ENCODE measurements around the gene DGCR8.

DGCR8 gene

DNA sequence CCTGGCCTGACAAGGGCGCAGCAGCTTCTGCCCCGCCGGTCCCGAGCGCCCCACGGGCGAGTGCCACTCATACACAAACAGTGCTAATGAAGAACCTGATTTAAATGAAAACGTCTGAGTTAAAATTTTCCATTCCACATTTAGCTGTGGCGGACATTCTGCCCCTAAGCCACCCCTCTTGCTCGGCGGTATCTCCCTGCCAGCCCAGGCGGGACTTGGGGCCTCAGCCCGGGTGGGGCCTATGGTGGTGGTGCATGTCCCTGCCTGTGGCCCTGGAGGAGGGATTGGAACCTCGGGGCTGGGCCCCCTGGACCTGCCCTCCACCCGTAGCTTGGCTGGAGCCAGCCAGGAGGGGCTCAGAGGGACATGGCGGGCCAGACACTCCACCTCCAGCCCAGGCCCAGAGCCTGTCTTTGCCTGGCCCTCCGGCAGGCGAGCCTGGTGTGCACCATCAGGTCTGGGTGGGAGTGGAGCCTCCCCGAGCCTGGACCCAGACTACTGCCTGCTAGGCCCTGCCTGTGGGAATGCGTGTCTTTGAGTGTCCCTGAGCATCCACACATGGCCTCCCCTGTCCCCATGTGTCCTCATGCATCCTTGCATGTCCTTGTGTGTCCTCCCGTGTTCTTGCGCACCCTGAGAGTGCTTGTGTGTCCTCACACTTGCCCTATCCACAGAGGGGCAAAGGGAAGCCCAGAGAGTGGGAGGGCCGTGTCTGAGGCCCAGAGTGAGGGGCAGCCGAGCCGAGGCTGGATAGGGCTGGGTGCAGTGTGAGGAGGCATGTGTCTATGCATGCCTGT lies 56.0 kb downstream of the DGCR8 start:
- Histone ChIP-seq H3K4me3 (ENCODE audit: low read length) (no peak overlapping the region), H3F3A (ENCODE audit: control insufficient read depth, insufficient read depth) (no peaks in the 10 kb centered on the region), H3K27me3 (ENCODE audit: control insufficient read depth, low read length) (peaks cover 13% of the 10 kb centered on the region), H3K4me2 (ENCODE audit: low read length) (no peak overlapping the region), H3K27ac (ENCODE audit: low read depth, low read length) (no peak overlapping the region), H3K9me2 (replicated peaks; ENCODE audit: control insufficient read depth, low read length) (no peaks in the 10 kb centered on the region), H3K9me3 (ENCODE audit: control insufficient read depth, insufficient read depth, low read length) (no peaks in the 10 kb centered on the region), H3K36me3 (ENCODE audit: control insufficient read depth, low read length) (no peaks in the 10 kb centered on the region), H3K79me2 (ENCODE audit: control insufficient read depth, low read length) (no peaks in the 10 kb centered on the region), H4K20me1 (ENCODE audit: control insufficient read depth, insufficient read depth, low read depth, low read length) (0 out of 2 replicates have a peak, but pooled peaks cover 2% of the 10 kb centered on the region), H3K4me1 (ENCODE audit: control insufficient read depth, low read length) (peaks cover 8% of the 10 kb centered on the region)
- no peak for TF ChIP-seq EZH2phosphoT487 (IDR thresholded peaks at IDR 0.05; ENCODE audit: borderline replicate concordance, low read length)
- TF ChIP-seq, protein P1, sequence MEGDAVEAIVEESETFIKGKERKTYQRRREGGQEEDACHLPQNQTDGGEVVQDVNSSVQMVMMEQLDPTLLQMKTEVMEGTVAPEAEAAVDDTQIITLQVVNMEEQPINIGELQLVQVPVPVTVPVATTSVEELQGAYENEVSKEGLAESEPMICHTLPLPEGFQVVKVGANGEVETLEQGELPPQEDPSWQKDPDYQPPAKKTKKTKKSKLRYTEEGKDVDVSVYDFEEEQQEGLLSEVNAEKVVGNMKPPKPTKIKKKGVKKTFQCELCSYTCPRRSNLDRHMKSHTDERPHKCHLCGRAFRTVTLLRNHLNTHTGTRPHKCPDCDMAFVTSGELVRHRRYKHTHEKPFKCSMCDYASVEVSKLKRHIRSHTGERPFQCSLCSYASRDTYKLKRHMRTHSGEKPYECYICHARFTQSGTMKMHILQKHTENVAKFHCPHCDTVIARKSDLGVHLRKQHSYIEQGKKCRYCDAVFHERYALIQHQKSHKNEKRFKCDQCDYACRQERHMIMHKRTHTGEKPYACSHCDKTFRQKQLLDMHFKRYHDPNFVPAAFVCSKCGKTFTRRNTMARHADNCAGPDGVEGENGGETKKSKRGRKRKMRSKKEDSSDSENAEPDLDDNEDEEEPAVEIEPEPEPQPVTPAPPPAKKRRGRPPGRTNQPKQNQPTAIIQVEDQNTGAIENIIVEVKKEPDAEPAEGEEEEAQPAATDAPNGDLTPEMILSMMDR (IDR thresholded peaks at IDR 0.05; ENCODE audit: low read depth, low read length, poor library complexity, severe bottlenecking): no peak

DNA sequence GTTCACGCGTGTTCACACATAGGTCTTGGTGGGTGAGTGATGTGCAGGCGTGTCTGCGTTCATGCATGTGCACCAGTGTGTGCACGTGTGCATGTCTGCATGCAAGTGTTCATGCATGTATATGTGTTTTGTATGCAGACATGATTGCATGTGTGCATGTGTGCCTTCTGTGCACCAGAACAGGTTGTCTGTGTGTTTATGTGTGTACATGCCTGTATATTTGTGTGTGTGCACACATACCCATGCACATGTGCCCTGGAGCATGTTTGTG lies 56.5 kb downstream of the DGCR8 start:
- H3K27ac ChIP-seq (ENCODE audit: low read depth, low read length): no peak overlapping the region

DNA sequence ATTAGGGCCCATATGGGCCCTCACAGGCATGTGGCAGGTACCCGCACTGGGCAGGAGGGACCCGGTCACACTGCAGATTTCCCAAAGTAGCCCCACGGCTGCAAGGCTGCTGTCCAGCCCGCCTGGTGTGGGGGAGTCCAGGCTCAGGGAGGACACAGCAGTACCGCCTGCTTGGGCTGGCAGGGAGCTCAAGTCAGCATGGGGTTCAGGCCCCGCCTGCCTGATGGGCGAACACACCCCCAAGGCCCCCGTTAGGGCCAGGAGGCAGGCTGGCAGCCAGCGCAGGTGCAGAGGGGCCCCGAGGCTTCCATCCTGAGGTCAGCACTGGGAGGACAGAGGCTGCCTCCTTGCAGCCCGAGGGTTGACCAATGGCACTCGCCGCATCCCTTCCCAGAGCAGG lies 57.1 kb downstream of the DGCR8 start:
- H4K20me1 ChIP-seq (ENCODE audit: control insufficient read depth, insufficient read depth, low read depth, low read length): 0 out of 2 replicates have a peak, but pooled peaks cover 2% of the 10 kb centered on the region
- no peak overlapping the region for H3K4me2 ChIP-seq (ENCODE audit: low read length)
- no peaks in the 10 kb centered on the region for H3K79me2 ChIP-seq (ENCODE audit: control insufficient read depth, low read length)
- no peaks in the 10 kb centered on the region for H3F3A ChIP-seq (ENCODE audit: control insufficient read depth, insufficient read depth)
- peaks cover 6% of the 10 kb centered on the region for H3K4me1 ChIP-seq (ENCODE audit: control insufficient read depth, low read length)
- no peaks in the 10 kb centered on the region for H3K9me3 ChIP-seq (ENCODE audit: control insufficient read depth, insufficient read depth, low read length)
- peaks cover 7% of the 10 kb centered on the region for H3K27me3 ChIP-seq (ENCODE audit: control insufficient read depth, low read length)
- no peak overlapping the region for H3K27ac ChIP-seq (ENCODE audit: low read depth, low read length)
- no peaks in the 10 kb centered on the region for H3K9me2 ChIP-seq (replicated peaks; ENCODE audit: control insufficient read depth, low read length)
- no peak for TF ChIP-seq EZH2phosphoT487 (IDR thresholded peaks at IDR 0.05; ENCODE audit: borderline replicate concordance, low read length)
- TF ChIP-seq, protein P1 (IDR thresholded peaks at IDR 0.05; ENCODE audit: low read depth, low read length, poor library complexity, severe bottlenecking): no peak
- no peaks in the 10 kb centered on the region for H3K36me3 ChIP-seq (ENCODE audit: control insufficient read depth, low read length)
- H3K4me3 ChIP-seq (ENCODE audit: low read length): no peak overlapping the region

More for the DNA sequence above, 56.5 kb downstream of the DGCR8 start:
- H3K36me3 ChIP-seq (ENCODE audit: control insufficient read depth, low read length): no peaks in the 10 kb centered on the region
- peaks cover 6% of the 10 kb centered on the region for H3K4me1 ChIP-seq (ENCODE audit: control insufficient read depth, low read length)
- H3K9me2 ChIP-seq (replicated peaks; ENCODE audit: control insufficient read depth, low read length): no peaks in the 10 kb centered on the region
- no peak overlapping the region for H3K4me2 ChIP-seq (ENCODE audit: low read length)
- peaks cover 9% of the 10 kb centered on the region for H3K27me3 ChIP-seq (ENCODE audit: control insufficient read depth, low read length)
- TF ChIP-seq, protein P1 (IDR thresholded peaks at IDR 0.05; ENCODE audit: low read depth, low read length, poor library complexity, severe bottlenecking): no peak
- TF ChIP-seq EZH2phosphoT487 (IDR thresholded peaks at IDR 0.05; ENCODE audit: borderline replicate concordance, low read length): no peak
- H3K9me3 ChIP-seq (ENCODE audit: control insufficient read depth, insufficient read depth, low read length): no peaks in the 10 kb centered on the region
- no peak overlapping the region for H3K4me3 ChIP-seq (ENCODE audit: low read length)
- 0 out of 2 replicates have a peak, but pooled peaks cover 2% of the 10 kb centered on the region for H4K20me1 ChIP-seq (ENCODE audit: control insufficient read depth, insufficient read depth, low read depth, low read length)
- no peaks in the 10 kb centered on the region for H3F3A ChIP-seq (ENCODE audit: control insufficient read depth, insufficient read depth)
- H3K79me2 ChIP-seq (ENCODE audit: control insufficient read depth, low read length): no peaks in the 10 kb centered on the region

All from DOHH2 (cell line).